Stimulated activated CD4-positive, alpha-beta T cell treated with anti-CD3 and anti-CD28 coated beads, Interleukin-2, amount 100 ng/mL, for 24 hours (primary cell): ENCODE results near the gene BARX2.
A peak's percentile ranks its signal among the peaks of the same experiment; 100 is the strongest.

Experiments used
- DNase-seq, 2 donors: peaks; one replicate each; pipeline ENCODE4 v3.0.0-alpha.2; 2020

BARX2 gene

GRCh38 chr11:129402206-129403171 is 26.8 kb downstream of the BARX2 start:
- no peak for DNase-seq

GRCh38 chr11:129404731-129405130 is 29.1 kb downstream of the BARX2 start:
- DNase-seq = no peak

GRCh38 chr11:129408865-129409444 is 33.3 kb downstream of the BARX2 start:
- DNase-seq = peak in 1 of 2 donors; percentile 10

GRCh38 chr11:129410395-129410960 is 34.8 kb downstream of the BARX2 start:
- no peak for DNase-seq

- no peak for DNase-seq
Measured at GRCh38 chr11:129412494-129412893, 36.8 kb downstream of the BARX2 start.

- no peak for DNase-seq
Measured at GRCh38 chr11:129414144-129414872, 38.7 kb downstream of the BARX2 start.

- no peak for DNase-seq
Measured at GRCh38 chr11:129416080-129416820, 40.6 kb downstream of the BARX2 start.

- no peak for DNase-seq
Measured at GRCh38 chr11:129417458-129417857, 41.8 kb downstream of the BARX2 start.

- no peak for DNase-seq
Measured at GRCh38 chr11:129418039-129418438, 42.4 kb downstream of the BARX2 start.

- no peak for DNase-seq
Measured at GRCh38 chr11:129419386-129419785, 43.7 kb downstream of the BARX2 start.

- DNase-seq = no peak
Measured at GRCh38 chr11:129423426-129423825, 47.8 kb downstream of the BARX2 start.

- no peak for DNase-seq
Measured at GRCh38 chr11:129425214-129425613, 49.6 kb downstream of the BARX2 start.

- DNase-seq = no peak
Measured at GRCh38 chr11:129426038-129426437, 50.4 kb downstream of the BARX2 start.

- DNase-seq = no peak
Measured at GRCh38 chr11:129426776-129427175, 51.1 kb downstream of the BARX2 start.

GRCh38 chr11:129427376-129427775 is 51.7 kb downstream of the BARX2 start:
- DNase-seq = no peak

- no peak for DNase-seq
Measured at GRCh38 chr11:129427816-129428406, 52.3 kb downstream of the BARX2 start.

- no peak for DNase-seq
Measured at GRCh38 chr11:129428557-129428956, 52.9 kb downstream of the BARX2 start.

GRCh38 chr11:129434641-129435498 is 59.2 kb downstream of the BARX2 start:
- DNase-seq = no peak

- no peak for DNase-seq
Measured at GRCh38 chr11:129435499-129436245, 60.0 kb downstream of the BARX2 start.

GRCh38 chr11:129436573-129436972 is 60.9 kb downstream of the BARX2 start:
- DNase-seq = no peak
